Frontal cortex (tissue), 4 donors: ENCODE data around the gene UBE2G2. TPM values are rescaled to one million over a fixed set of nuclear protein-coding genes. Genes with fewer than 3 reads are reported as not detected.

Experiments used
- DNase-seq, 2 donors: peaks; one replicate each; pipeline ENCODE4 v3.0.0; 2012; ENCODE audit warnings: low spot score in 2 of 2
- FAIRE-seq: peaks from 2 replicates; lab custom pipeline; 2012; peaks lifted over from hg19 to GRCh38; lab: Jason Lieb, UNC
- total RNA-seq: library from RNA; depleted of rRNA; stranded (reverse); fragments of >200 nt; gene quantifications from one replicate; pipeline ENCODE4 v1.2.3, GENCODE V29; 2014
- donor health status: control.
- donor health status: control.
- donor health status: control.

UBE2G2 gene
- total RNA-seq, 1 donor from 2014 or later = 39.9 TPM

DNA sequence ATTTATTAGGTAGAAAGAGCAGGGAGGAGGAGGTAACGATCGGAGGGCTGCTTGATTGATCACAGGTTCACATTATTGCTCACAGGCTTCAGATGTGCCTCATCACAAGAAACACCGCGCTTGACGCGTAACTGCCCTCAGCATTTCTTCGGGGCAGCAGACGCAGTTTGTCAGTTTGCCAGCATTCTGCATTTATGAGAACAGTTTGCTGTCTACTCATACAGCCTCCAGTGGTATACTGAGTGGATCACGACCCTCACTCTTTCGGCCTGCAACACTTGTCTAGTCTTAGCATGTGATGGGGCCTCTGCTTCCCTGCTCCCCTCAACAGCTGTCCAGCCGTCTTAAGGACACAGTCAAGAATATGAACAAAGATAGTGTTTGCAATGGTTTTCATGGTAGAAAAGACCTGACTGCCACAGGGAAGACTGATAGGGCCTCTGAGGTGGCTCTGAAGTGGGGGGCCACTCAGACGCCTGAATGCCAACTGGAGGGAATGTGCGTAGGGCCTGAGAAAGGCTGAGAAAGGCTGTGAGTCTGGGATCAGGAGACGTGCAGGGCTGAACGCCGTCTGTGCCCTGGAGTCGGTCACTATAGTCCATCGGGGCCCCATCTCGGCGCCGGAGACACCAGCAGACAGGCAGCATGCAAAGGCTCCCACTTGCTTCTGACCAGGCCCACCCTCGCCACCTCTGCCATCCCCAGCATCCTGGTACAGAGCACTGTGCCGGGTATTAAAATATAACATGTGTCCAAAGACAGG, 45.0 kb downstream of the UBE2G2 start:
- FAIRE-seq = no peak

DNA sequence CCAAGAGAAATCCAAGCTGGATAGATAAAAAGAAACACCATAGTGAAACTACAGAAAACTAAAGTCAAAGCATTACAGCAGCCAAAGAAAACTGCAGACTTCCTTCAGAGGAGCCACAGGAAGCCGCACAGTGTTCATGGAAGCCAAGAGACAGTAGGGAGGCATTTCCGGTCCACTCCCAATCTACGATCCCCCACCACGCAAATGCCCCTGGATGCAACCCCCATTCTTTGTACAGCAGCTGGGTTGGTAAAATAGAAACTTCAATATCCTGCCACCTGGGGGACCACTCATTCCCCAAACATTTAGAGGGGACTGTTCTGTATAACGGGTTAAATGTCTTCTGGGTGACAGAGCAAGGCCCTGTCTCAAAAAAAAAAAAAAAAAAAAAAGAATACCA, 46.4 kb downstream of the UBE2G2 start:
- no peak for FAIRE-seq
- no peak for DNase-seq

More for the DNA sequence above, 45.0 kb downstream of the UBE2G2 start:
- no peak for DNase-seq

DNA sequence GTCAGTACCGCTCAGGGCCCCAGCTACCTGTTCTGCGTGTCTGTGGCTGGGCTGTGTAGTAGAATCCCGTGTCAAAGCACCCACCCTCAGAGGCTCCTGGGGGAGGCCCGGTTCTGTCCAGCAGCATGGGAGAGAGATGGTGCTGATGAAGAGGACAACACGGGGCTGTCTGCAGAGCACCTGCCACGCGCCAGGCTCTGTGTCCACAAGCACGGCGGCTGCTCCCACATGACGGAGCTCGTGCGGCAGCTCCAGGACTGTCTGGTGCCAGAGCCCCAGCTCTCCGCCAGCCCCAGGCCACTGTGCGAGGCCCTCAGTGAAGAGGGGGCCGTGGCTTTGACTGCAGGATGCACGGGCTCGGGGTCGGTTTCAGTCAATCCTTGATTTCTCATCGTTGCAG, 48.3 kb downstream of the UBE2G2 start:
- DNase-seq = no peak
- no peak for FAIRE-seq

- DNase-seq (no peak), FAIRE-seq (no peak)
These were observed 48.9 kb downstream of the UBE2G2 start for GRCh38 chr21:44752671-44753235.

- DNase-seq (no peak), FAIRE-seq (no peak)
These were observed 49.6 kb downstream of the UBE2G2 start for GRCh38 chr21:44751799-44752636.

DNA sequence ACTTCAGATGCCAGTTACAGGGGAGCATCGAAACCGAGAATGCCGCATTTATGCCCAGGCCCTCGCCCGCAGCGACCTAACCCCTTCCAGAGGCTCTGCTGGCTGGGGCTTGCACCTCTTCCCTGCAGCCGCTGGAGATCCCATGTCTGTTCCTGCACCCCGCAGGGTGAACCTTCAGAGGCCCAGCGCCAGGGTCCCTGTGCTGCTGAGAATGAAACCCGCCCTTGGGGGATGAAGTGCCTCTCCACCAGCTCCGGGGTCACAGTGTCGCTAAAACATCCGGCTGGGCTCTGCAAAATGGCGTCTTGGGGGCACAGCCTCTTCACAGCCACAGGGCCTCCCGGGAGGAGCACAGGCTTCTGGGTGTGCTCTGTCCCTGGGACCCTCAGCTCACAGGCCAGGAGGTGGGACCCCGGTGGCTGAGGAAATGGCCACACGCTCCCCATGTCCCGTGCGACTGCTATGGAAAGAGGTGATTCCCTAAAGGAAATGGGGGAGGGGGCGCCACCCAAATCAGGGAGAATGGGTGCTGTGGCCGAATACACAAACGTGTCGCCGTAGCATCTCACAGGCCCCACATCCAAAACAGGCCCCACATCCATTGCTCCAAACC, 50.3 kb downstream of the UBE2G2 start:
- no peak for FAIRE-seq
- DNase-seq = no peak

DNA sequence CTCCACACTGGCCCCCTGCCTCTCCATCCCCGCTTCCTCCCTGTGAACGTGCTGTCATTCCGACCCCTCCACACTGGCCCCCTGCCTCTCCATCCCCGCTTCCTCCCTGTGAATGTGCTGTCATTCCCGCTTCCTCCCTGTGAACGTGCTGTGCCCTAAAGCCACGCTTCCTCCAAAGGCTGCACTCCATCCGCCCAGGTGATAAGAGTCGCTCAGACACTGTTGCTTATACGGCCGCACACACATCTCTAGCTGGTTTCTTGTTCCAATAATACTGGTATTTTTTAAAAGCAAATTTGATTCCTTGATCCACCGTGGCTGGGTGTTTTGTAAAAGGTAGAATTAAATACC, 51.0 kb downstream of the UBE2G2 start:
- FAIRE-seq (no peak), DNase-seq (no peak)

- DNase-seq (no peak), FAIRE-seq (no peak)
These were observed 51.6 kb downstream of the UBE2G2 start for GRCh38 chr21:44749759-44750674.

DNA sequence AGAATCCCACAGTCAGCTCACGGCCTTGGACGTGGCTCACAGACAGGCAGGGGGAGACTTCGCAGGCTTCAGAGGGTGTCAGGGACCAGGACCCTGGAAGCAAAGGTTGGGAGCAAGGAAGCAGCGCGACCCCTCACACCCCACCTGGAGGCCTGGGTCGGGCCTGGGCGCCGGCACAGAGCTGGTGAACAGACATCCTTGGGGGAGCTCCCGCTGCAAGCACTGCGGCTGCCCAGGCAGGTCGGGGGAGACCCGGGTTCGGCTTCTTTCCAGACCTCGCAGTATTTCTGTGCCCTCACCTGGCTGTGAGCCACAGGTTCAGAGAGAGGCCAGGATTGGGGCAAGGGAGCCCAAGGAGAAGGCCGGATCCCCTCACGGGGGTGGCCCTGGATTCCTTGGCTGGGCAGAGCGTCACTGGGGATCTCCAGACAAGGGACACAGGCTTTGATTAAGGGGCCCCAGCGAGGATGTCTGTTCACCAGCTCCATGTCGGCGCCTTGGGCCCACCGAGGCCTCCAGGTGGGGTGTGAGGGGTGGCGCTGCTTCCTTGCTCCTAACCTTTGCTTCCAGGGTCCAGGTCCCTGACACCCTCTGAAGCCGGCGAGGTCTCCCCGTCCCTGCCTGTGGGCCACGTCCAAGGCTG, 52.4 kb downstream of the UBE2G2 start:
- DNase-seq = no peak
- FAIRE-seq = no peak

GRCh38 chr21:44748621-44749020, 53.0 kb downstream of the UBE2G2 start:
- FAIRE-seq = no peak
- DNase-seq = no peak

DNA sequence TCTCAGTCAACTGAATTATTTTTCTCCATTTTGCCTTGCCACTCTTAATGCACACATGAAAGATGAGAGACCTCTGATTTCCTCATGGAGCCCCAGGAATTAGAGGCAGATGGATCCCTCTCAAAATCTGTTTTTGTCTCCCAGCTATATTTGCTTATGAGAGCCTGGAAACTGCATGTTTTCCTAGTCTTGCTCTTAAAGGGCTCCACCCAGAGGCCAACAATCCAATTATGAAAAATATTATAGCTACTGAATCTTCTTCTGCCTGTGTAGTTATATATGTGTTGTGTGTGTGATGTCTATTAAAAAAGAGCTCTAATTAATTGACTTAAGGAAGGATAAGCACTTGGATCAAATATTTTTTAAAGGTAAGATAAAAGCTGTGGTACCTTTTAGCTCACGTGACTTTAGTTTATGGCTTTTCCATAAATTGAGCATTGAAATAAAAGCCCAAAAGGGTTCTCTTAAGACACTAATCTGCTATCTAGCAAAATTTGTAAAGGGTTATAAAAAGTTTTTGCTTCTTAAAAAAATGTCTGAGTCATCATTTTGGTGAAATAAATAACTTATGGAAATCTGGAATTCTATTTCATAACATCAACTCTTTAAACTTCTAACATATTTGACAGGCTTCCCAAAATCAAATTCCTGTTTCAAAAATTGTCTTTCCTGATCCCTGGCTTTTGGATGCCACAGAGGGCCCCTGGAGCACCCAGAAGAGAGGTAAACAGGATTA, 59.0 kb downstream of the UBE2G2 start:
- no peak for FAIRE-seq

GRCh38 chr21:44741921-44742320, 59.7 kb downstream of the UBE2G2 start:
- no peak for FAIRE-seq
- DNase-seq = no peak

More for the DNA sequence above, 59.0 kb downstream of the UBE2G2 start:
- no peak for DNase-seq

GRCh38 chr21:44740742-44741141, 60.9 kb downstream of the UBE2G2 start:
- DNase-seq (no peak), FAIRE-seq (no peak)

DNA sequence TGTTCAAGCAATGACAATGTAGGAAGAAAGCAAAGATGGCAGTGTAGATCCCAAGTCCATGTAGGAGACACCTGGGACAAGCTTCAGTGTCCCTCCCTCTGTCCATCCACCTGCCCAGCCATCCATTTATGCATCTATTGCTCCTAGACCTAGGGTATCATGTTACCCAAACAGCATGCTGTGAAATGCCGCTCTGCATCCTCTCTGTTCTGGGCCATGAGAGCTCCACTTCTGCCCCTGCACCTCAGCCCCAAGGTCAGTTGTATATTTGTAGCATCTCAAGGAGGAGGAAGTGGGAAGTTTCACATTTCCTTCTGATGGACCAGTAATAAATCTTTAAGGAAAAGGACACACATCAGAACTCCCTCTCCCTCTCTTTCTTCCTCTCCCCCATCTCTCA, 62.3 kb downstream of the UBE2G2 start:
- no peak for FAIRE-seq
- no peak for DNase-seq

DNA sequence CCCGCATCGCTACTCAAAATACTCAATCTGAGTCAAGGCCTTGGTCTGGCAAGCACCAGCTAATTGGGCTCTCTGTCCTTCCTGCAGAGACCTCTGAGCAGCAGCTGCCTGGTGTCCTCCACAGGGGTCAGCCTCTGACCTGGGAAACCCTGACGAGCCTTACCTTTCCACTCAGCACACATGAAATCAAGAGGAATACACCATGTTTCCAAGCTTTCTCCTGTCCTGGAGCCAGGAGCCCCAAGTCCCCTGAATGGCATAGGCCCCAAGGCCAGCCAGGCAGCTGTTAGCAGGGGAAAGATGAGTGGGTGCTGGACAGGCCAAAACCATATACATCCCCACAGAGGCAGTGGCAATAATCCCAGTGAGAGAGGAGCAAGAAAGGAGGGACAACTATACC, 63.0 kb downstream of the UBE2G2 start:
- FAIRE-seq = no peak
- DNase-seq = no peak

DNA sequence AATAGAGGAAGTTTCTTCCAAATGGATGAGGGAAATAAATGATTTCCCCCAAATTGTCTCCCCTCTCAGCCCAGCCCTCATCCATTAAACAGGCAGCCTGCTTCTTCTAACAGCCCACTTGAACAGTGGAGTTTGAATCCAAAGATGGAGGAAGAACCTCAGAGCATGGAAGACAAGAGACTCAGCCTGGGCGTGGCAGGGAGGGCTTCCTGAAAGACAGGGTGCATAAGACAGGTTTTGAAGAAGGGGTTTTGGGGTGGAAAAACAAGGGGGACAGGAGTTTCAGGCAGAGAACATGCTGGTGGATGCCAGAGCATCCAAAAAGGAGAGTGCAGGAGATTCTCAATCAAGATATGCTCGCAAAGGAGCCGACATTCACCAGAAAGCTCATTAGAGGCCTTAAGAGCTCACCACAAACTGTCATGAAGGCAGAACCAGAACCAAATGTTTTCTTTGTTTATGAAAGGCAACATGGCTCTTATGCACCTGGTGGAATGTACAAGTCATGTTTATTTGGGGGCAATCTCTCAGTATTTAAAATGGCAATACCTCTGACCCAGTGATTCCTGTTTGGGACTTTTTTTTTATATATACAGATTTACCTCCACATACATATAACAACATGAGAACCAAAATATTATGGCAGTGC, 63.8 kb downstream of the UBE2G2 start:
- DNase-seq (no peak), FAIRE-seq (no peak)

DNA sequence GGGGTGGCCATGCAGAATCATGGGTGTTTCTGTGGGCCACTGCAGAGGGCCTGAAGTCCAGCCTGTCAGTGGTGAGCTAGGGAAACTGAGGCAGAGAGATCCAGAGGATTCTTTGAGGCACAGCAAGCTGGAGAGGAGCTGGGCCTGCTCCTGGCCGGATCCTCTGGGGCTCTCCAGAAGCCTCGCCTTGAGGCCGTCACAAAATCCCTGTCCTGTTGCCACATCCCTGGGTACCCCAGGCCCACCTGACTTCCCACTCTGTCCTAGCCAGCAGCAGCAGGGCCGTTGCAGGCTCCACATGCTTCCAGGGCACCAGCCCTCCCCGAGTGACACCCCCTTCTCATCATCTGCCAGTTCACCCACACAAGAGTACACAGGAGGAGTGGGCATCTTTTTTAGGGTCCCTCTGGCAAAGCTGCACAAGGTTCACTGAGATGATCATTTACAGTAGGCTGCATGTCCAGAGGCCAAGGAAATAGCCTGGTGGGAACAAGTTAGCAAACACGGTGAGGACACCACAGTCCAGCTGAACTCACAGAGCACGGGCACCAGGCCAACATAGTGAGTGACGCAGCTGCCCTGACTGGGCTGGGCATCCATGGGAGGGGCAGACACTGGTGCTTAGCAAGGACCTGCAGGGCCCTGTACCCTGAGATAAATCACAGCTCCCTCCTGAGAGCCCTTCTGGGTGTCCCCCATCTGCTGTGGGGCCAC, 65.2 kb downstream of the UBE2G2 start:
- DNase-seq (no peak), FAIRE-seq (no peak)
